Hepatocyte (in vitro differentiated cells): ENCODE data around the gene NECAB3. TPM values are rescaled to one million over a fixed set of nuclear protein-coding genes. Genes with fewer than 3 reads are reported as not detected.
A peak's percentile ranks its signal among the peaks of the same experiment; 100 is the strongest.

Experiments used
- DNase-seq: peaks from one replicate; pipeline ENCODE4 v3.0.0-alpha.2; 2016; ENCODE audit warnings: low spot score
- H2AFZ ChIP-seq: fragments of 200-600 bp; sonication (generic); 2 replicates; pipeline ENCODE4 v1.6.0; 2016; ENCODE audit warnings: antibody characterized with exemption, mild to moderate bottlenecking
- H3K27ac ChIP-seq: fragments of 200-600 bp; sonication (generic); 2 replicates; pipeline ENCODE4 v1.5.1; 2016; ENCODE audit warnings: mild to moderate bottlenecking
- H3K27me3 ChIP-seq: fragments of 200-600 bp; sonication (generic); 2 replicates; pipeline ENCODE4 v1.6.1; 2016
- H3K36me3 ChIP-seq: fragments of 200-600 bp; sonication (generic); replicated peaks from 2 replicates; pipeline ENCODE4 v1.5.1; 2016; ENCODE audit warnings: low read depth; ENCODE audit not compliant: insufficient read depth
- H3K4me1 ChIP-seq: fragments of 200-600 bp; sonication (generic); 2 replicates; pipeline ENCODE4 v1.5.1; 2016; ENCODE audit warnings: mild to moderate bottlenecking, moderate library complexity; ENCODE audit not compliant: insufficient read depth
- H3K4me2 ChIP-seq: fragments of 200-600 bp; sonication (generic); 2 replicates; pipeline ENCODE4 v1.6.0; 2016
- H3K4me3 ChIP-seq: fragments of 200-600 bp; sonication (generic); 2 replicates; pipeline ENCODE4 v1.5.1; 2016; ENCODE audit warnings: mild to moderate bottlenecking
- H3K79me2 ChIP-seq: fragments of 200-600 bp; sonication (generic); 2 replicates; pipeline ENCODE4 v1.6.0; 2017; ENCODE audit warnings: mild to moderate bottlenecking
- H3K9me2 ChIP-seq: fragments of 200-600 bp; sonication (generic); replicated peaks from 2 replicates; pipeline ENCODE4 v1.6.0; 2017; ENCODE audit warnings: mild to moderate bottlenecking; ENCODE audit not compliant: insufficient read depth
- H3K9me3 ChIP-seq: fragments of 200-600 bp; sonication (generic); 2 replicates; pipeline ENCODE4 v1.5.1; 2016; ENCODE audit warnings: low read depth, mild to moderate bottlenecking
- H4K20me1 ChIP-seq: fragments of 200-600 bp; sonication (generic); 2 replicates; pipeline ENCODE4 v1.6.0; 2016; ENCODE audit warnings: mild to moderate bottlenecking; ENCODE audit not compliant: insufficient read depth, poor library complexity, severe bottlenecking
- CTCF ChIP-seq: fragments of 200-600 bp; sonication (generic); IDR thresholded peaks from 2 replicates; pipeline ENCODE4 v1.5.1; 2016; ENCODE audit warnings: antibody characterized with exemption, mild to moderate bottlenecking; ENCODE audit not compliant: poor library complexity
- EZH2 ChIP-seq: fragments of 200-600 bp; sonication (generic); IDR thresholded peaks from 2 replicates; pipeline ENCODE4 v1.6.1; 2016; ENCODE audit warnings: antibody characterized with exemption, mild to moderate bottlenecking, borderline replicate concordance
- EZH2phosphoT487 ChIP-seq: fragments of 200-600 bp; sonication (generic); IDR thresholded peaks from one replicate; pipeline ENCODE4 v1.6.1; 2018; ENCODE audit warnings: antibody characterized with exemption, mild to moderate bottlenecking, low read depth, moderate library complexity; ENCODE audit not compliant: unreplicated experiment, severe bottlenecking
- whole genome bisulfite sequencing: methylation state at CpG from one replicate; pipeline ENCODE4 v1.1.6; 2016; ENCODE audit warnings: low lambda C conversion rate; ENCODE audit errors: missing lambda C conversion rate; 5-methylcytosine and 5-hydroxymethylcytosine counted together
- polyA plus RNA-seq: library from polyadenylated mRNA; unstranded; fragments of >200 nt; fragmentation: Nextera tagmentation; extraction: Ambion mirVana; gene quantifications from 2 replicates; pipeline ENCODE4 v1.2.1, GENCODE V29; 2016
- total RNA-seq: library from RNA; depleted of rRNA; stranded (reverse); fragments of >200 nt; gene quantifications from 2 replicates; pipeline ENCODE4 v1.2.3, GENCODE V29; 2014

The NECAB3 gene
- total and polyA plus RNA-seq, 2 experiments from 2014 or later = 50.6 to 55.4 TPM

GRCh38 chr20:33667676-33668465, 6.4 kb downstream of the NECAB3 start:
- no peak overlapping the region for H3K27ac ChIP-seq
- 72% methylated on average over 47 of the region's 47 CpGs for WGBS
- DNase-seq = peak; percentile 82
- peaks cover 18% of the 10 kb centered on the region for H3K4me1 ChIP-seq
- no peak overlapping the region for H3K4me3 ChIP-seq
- H2AFZ ChIP-seq = no peak overlapping the region
- H4K20me1 ChIP-seq = no peaks in the 10 kb centered on the region
- H3K9me3 ChIP-seq = no peaks in the 10 kb centered on the region
- no peaks in the 10 kb centered on the region for H3K9me2 ChIP-seq
- H3K4me2 ChIP-seq = peak overlapping the region; percentile 80
- H3K79me2 ChIP-seq = peaks cover 10% of the 10 kb centered on the region
- H3K27me3 ChIP-seq = no peaks in the 10 kb centered on the region
- no peak for TF ChIP-seq EZH2phosphoT487
- peak; percentile 63 for TF ChIP-seq CTCF
- H3K36me3 ChIP-seq = no peaks in the 10 kb centered on the region

- H2AFZ ChIP-seq = no peak overlapping the region
Observed at GRCh38 chr20:33667245-33667675, 7.0 kb downstream of the NECAB3 start.

DNA sequence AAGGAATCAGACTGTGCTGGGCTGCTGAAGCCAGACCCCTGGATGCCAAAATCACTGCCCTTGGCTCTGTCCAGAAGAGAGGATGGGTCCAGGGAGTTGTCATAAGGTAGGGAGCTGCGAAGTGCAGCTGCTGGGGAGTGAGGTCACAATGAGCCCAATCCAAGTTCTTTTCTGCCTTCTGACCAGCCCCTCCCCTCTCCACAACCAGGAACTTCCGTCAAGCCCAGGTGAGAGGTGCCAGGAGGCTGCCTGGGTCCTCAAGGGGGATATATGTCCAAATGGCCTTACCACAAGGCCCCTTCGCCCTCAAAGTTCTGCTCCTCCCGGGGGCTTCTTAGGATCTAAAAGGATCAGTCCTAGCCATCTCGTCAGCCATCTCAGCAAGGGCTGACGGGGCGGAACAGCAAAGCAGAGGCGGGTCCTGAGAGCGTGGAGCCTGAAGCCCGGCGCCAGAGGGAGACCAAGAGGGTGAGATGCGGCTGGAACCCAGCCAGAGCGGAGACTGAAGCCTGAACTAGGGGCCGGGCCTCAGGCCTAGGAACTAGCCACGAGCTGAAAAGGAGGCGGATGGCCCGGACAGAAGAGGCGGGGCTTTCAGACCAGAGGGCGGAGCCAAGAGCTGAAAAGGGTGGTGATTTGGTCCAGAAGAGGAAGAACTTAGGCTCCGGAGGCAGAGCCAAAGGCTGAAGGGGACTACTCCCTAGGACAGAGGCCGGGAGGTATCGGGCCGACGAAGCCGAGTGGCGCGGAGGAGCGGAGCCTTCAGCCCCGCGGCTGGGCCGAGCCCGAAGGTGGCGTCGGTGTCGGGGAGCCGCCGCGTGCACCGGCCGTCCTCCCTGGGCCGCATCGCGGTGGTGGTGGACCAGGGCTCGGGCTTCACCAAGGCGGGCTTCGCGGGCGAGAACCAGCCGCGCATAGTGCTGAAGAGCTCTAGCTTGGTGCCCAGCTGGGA, 7.7 kb downstream of the NECAB3 start, which contains the start of gene ACTL10:
Gene ACTL10 (plus strand): TSS at position 651 of the 952 bp plus-strand sequence. CDS start 555 bp downstream, outside the sequence.
- Histone ChIP-seq H3K4me3 (no peak within 1 kb of the TSS), H3K27ac (peak within 1 kb of the TSS; percentile 82), H4K20me1 (no peaks in the 10 kb centered on the region), H3K36me3 (no peaks in the 10 kb centered on the region), H3K4me1 (peaks cover 14% of the 10 kb centered on the region), H3K79me2 (peaks cover 9% of the 10 kb centered on the region), H3K9me3 (no peaks in the 10 kb centered on the region), H3K27me3 (no peaks in the 10 kb centered on the region), H2AFZ (no peak within 1 kb of the TSS), H3K4me2 (peak within 1 kb of the TSS; percentile 80), H3K9me2 (no peaks in the 10 kb centered on the region)
- TF ChIP-seq EZH2phosphoT487 = no peak
- TF ChIP-seq EZH2 = no peak
- TF ChIP-seq CTCF = no peak
- peak; percentile 92 for DNase-seq
- 77% methylated on average over 48 of the region's 50 CpGs for WGBS

More at GRCh38 chr20:33667245-33667675, 7.0 kb downstream of the NECAB3 start:
- Histone ChIP-seq H3K79me2 (peaks cover 6% of the 10 kb centered on the region), H3K27me3 (no peaks in the 10 kb centered on the region), H3K9me3 (no peaks in the 10 kb centered on the region), H3K9me2 (no peaks in the 10 kb centered on the region), H3K36me3 (no peaks in the 10 kb centered on the region), H3K4me2 (peak overlapping the region; percentile 80), H3K4me1 (peaks cover 15% of the 10 kb centered on the region), H3K27ac (no peak overlapping the region), H4K20me1 (no peaks in the 10 kb centered on the region), H3K4me3 (no peak overlapping the region)
- TF ChIP-seq CTCF (no peak), EZH2phosphoT487 (no peak), EZH2 (no peak)
- DNase-seq = no peak
- WGBS = 72% methylated on average over 45 of the region's 55 CpGs
